Aorta (tissue), 5 donors: ENCODE results near the gene SEMA5B. TPM values are rescaled to one million over a fixed set of nuclear protein-coding genes. Genes with fewer than 3 reads are reported as not detected.

Experiments
- ATAC-seq: fragments of 200-7000 bp; cut with Tn5 transposase; one replicate; pipeline ENCODE4 v1.9.1; 2022; ENCODE audit warnings: moderate library complexity; ENCODE audit not compliant: low FRiP score
- DNase-seq, 2 donors: peaks; one replicate each; pipeline ENCODE4 v3.0.0-alpha.2; 2020
- H3K27ac ChIP-seq, 2 donors: one replicate each; pipeline ENCODE4 v1.5.1; 2013; ENCODE audit warnings: low read length in 2 of 2, mild to moderate bottlenecking in 2 of 2, moderate library complexity in 2 of 2, control low read depth in 1 of 2, inconsistent platforms in 1 of 2, low read depth in 1 of 2
- H3K27me3 ChIP-seq, 2 donors: one replicate each; pipeline ENCODE4 v1.6.1; 2013; ENCODE audit warnings: control low read depth in 1 of 2, low read length in 1 of 2, mild to moderate bottlenecking in 1 of 2, moderate library complexity in 1 of 2; ENCODE audit not compliant: insufficient read depth in 2 of 2, control insufficient read depth in 1 of 2
- H3K36me3 ChIP-seq, 2 donors: one replicate each; pipeline ENCODE4 v1.6.1; 2013; ENCODE audit warnings: control low read depth in 1 of 2, low read length in 1 of 2, mild to moderate bottlenecking in 1 of 2; ENCODE audit not compliant: insufficient read depth in 2 of 2, control insufficient read depth in 1 of 2
- H3K4me1 ChIP-seq, 2 donors: one replicate each; pipeline ENCODE4 v1.6.1; 2013; ENCODE audit warnings: low read length in 2 of 2, control low read depth in 1 of 2, mild to moderate bottlenecking in 1 of 2, moderate library complexity in 1 of 2; ENCODE audit not compliant: insufficient read depth in 2 of 2, control insufficient read depth in 1 of 2
- H3K4me3 ChIP-seq, 2 donors: one replicate each; pipeline ENCODE4 v1.5.1; 2013; ENCODE audit warnings: low read length in 2 of 2, control low read depth in 1 of 2, mild to moderate bottlenecking in 1 of 2
- H3K9me3 ChIP-seq: one replicate; pipeline ENCODE4 v1.6.1; 2013; ENCODE audit warnings: mild to moderate bottlenecking, low read length; ENCODE audit not compliant: control insufficient read depth
- WGBS, 2 donors: extraction: QIAGEN DNeasy Blood & Tissue Kit; methylation state at CpG; one replicate each; pipeline ENCODE4 v1.1.7; 2013; 5-methylcytosine and 5-hydroxymethylcytosine counted together
- intact Hi-C, 2 donors: fragments of 100-400 bp; cut with DNase I; formaldehyde crosslinking; loops; one replicate each; pipeline versions ENCODE4 v1.14.2 to v1.15.0; 2022
- polyA plus RNA-seq, 2 donors: library from polyadenylated mRNA; stranded (reverse); fragments of 200-250 nt; gene quantifications; one replicate each; pipeline ENCODE4 v1.2.3, GENCODE V29; 2013
- total RNA-seq, 2 donors: library from RNA; stranded (reverse); fragmentation: NEBNext Ultra II Directional; extraction: Animal tissue kit (Norgen Biotek cat#: 25700); gene quantifications; one replicate each; pipeline ENCODE4 v1.2.1, GENCODE V29; 2021
- donor health status: healthy with polysubstance abuse.
- donor health status: Bipolar disorder and iron deficiency.
- donor health status: DM: no; HTN: no; CAD: no.
- donor health status: DM: no; HTN: no; CAD: no.
- donor health status: DM: yes; HTN: yes; CAD: no.

SEMA5B gene
- total and polyA plus RNA-seq, 4 donors: under 0.01 to 4.9 (median 0.92) TPM

DNA sequence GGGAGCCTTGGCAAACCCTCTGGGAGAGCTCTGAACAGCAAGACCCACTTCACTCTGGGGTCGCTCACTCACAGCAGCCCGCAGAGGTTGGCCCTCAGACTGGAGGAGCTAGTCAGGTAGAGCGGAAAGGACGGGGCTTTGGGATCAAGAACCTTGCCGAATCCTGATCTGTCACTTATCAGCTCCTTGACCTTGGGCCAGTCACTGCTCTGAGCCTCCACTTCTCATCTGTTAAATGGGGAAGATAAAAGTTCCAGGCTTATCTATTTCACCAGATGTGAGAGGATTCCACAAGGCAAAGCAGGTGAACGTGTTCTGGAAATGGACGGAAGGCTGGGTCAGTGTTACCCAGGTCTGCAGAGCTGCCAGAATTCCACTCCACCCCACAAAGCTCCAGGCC is 29.4 kb downstream of the SEMA5B start:
- ATAC-seq (no peak), DNase-seq (no peak)
- peaks cover 0 to 2% of the 10 kb centered on the region in 2 donors for H3K4me1 ChIP-seq
- WGBS, 2 donors: 93 to 97% methylated on average over 7 of the region's 7 CpGs
- no peak overlapping the region for H3K27ac ChIP-seq
- H3K27me3 ChIP-seq: no peaks in the 10 kb centered on the region
- H3K9me3 ChIP-seq: no peaks in the 10 kb centered on the region
- H3K36me3 ChIP-seq: no peaks in the 10 kb centered on the region
- intact Hi-C loops: no loop called here
- H3K4me3 ChIP-seq: no peak overlapping the region

DNA sequence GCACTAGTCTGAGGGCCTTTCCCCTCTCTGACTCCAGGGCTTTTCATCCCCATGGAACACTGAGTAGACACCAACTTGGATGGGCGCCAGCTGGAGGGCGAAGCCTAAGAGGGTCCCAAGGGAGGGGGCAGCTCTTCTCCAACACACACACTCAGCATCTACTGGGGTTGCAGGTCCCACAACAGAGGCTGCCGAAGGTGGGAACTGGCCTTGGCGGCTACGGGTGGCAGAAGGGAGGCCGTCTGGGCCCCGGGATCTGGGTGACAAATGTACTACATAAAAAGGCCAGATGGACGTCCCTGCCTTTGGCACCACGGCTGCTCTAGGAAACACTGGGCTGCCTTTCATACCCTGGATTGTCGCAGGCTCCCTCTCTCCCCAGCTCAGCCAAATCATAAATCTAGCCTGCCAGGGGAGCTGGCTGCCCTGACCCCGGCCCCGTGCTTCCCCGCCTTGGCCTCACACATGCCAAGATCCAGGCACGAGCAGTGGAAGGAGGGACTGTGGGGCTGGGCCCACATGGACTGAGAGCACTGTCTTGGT is 31.5 kb downstream of the SEMA5B start:
- intact Hi-C loops: no loop called here
- Histone ChIP-seq H3K36me3 (no peaks in the 10 kb centered on the region), H3K4me1 (peaks cover 0 to 2% of the 10 kb centered on the region in 2 donors), H3K9me3 (no peaks in the 10 kb centered on the region), H3K4me3 (no peak overlapping the region), H3K27ac (peak overlapping the region in 1 of 2 donors; percentile 34), H3K27me3 (no peaks in the 10 kb centered on the region)
- DNase-seq: peak; percentile 60 to 81
- 2 to 9% methylated on average over 14 of the region's 14 CpGs for WGBS, 2 donors
- ATAC-seq: peak; percentile 80

DNA sequence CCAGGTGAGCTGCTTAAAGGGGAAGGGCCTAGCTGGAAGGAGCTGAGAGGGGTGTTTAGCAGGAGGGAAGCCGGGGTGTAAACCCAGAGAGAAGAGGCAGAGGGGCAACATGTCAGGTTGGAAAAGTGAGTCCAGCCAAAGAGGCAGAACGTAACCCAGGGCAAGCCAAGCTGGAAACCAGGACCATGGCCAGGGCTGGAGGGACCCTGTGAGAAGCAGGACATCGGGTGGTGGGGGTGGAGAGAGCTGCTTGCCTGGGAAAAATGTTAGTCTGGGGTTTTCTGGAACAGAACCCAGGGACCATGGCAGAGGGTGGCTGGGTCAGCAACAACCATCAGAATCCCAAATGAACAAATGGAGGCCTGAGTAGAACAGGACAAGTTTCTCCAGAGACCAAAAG is 32.6 kb downstream of the SEMA5B start:
- no peaks in the 10 kb centered on the region for H3K36me3 ChIP-seq
- WGBS, 2 donors: 65 to 69% methylated on average over 3 of the region's 3 CpGs
- H3K9me3 ChIP-seq: no peaks in the 10 kb centered on the region
- intact Hi-C loops: no loop called here
- no peak for ATAC-seq
- no peak for DNase-seq
- H3K4me1 ChIP-seq: peaks cover 0 to 2% of the 10 kb centered on the region in 2 donors
- H3K27me3 ChIP-seq: no peaks in the 10 kb centered on the region
- H3K4me3 ChIP-seq: no peak overlapping the region
- H3K27ac ChIP-seq: no peak overlapping the region

DNA sequence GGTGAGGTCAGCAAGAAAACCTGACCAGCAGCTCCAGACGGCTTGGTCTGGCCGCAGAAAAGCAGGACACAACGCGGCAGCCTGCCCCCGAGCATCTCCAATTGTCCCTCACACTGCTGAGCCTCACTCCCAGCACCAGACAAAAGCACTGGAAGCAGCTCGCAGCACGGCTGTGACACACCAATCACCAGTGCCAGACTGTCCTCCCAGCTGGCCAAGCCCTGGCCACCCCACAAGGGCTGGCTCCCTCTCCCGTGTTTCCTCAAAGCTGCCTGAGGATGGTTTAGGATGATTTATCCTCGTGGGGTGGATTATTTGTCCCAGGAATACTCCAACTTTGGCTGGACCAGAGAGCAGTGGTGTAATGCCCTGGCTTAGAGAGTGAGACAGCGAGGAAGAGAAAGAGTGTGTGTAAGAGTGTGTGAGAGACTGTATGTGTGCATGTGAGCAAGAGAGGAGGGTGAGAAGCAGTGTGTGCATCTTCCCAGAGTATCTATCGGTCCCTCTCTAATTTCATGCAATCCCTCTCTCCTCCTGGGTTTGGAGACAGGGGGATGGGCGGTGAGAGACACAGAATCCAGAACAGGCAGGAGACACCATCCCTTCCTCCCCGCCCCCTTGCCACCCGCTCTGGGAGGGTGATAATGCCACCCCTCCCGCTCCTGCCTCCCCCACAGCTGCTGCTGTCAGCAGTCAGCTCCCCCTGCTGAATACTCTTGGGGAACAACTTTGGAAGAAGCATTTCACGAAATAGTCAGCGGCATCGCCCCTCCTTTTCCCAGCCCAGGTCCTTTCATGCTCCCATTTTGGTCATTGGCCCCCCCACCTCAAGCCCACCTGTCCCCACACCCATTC is 34.2 kb downstream of the SEMA5B start:
- DNase-seq (peak in 1 of 2 donors; percentile 84), ATAC-seq (peak; percentile 63)
- intact Hi-C loops: no loop called here
- peaks cover 0 to 2% of the 10 kb centered on the region in 2 donors for H3K4me1 ChIP-seq
- no peak overlapping the region for H3K4me3 ChIP-seq
- H3K27ac ChIP-seq: no peak overlapping the region
- no peaks in the 10 kb centered on the region for H3K36me3 ChIP-seq
- 41 to 48% methylated on average over 18 of the region's 18 CpGs for WGBS, 2 donors
- H3K27me3 ChIP-seq: no peaks in the 10 kb centered on the region
- H3K9me3 ChIP-seq: no peaks in the 10 kb centered on the region

DNA sequence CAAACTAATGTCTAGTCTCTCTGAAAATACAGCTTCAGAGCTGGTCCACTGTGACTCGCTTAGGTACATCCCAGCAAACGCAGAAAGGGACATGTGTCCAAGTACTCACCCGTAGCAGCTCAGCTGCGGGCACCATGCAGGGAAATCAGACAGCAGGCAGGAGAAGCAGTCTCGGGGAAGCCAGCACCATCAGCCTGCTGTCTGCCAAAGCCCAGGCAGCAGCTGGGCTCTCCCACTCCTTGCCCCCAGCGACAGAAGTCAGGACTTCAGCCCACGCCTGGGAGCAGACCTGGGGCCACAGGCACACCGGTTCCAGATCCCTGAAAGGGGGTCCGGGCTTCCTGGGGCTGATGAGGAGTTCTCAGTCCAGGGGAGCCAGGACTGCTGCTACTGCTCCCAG is 34.9 kb downstream of the SEMA5B start:
- Histone ChIP-seq H3K27ac (no peak overlapping the region), H3K9me3 (no peaks in the 10 kb centered on the region), H3K4me1 (peaks cover 0 to 2% of the 10 kb centered on the region in 2 donors), H3K36me3 (no peaks in the 10 kb centered on the region), H3K4me3 (no peak overlapping the region), H3K27me3 (no peaks in the 10 kb centered on the region)
- intact Hi-C loops: no loop called here
- no peak for DNase-seq
- 20 to 21% methylated on average over 9 of the region's 9 CpGs for WGBS, 2 donors
- no peak for ATAC-seq

DNA sequence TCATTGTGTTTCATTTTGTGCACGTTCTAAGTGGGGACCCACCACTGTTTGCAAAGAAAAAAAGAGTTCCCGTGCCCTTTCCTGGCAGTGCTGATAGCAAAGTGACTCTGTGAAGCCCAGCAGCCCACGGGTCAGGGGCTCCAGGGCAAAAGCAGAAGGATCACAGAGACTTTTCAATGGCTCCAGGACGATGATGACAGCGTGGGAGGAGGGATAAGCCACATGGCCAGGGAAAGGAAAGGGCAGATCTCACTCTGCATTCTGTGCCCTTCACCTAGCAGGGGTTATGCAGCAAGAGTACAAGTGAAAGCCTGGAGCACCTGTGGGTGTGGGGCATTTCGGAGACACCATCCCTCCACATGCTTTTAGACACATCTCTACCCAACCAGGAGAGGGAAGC is 35.4 kb downstream of the SEMA5B start:
- Histone ChIP-seq H3K27ac (no peak overlapping the region), H3K4me1 (peaks cover 0 to 2% of the 10 kb centered on the region in 2 donors), H3K36me3 (no peaks in the 10 kb centered on the region), H3K9me3 (no peaks in the 10 kb centered on the region), H3K27me3 (no peaks in the 10 kb centered on the region), H3K4me3 (no peak overlapping the region)
- intact Hi-C loops: no loop called here
- ATAC-seq: no peak
- 73 to 77% methylated on average over 6 of the region's 6 CpGs for WGBS, 2 donors
- no peak for DNase-seq

DNA sequence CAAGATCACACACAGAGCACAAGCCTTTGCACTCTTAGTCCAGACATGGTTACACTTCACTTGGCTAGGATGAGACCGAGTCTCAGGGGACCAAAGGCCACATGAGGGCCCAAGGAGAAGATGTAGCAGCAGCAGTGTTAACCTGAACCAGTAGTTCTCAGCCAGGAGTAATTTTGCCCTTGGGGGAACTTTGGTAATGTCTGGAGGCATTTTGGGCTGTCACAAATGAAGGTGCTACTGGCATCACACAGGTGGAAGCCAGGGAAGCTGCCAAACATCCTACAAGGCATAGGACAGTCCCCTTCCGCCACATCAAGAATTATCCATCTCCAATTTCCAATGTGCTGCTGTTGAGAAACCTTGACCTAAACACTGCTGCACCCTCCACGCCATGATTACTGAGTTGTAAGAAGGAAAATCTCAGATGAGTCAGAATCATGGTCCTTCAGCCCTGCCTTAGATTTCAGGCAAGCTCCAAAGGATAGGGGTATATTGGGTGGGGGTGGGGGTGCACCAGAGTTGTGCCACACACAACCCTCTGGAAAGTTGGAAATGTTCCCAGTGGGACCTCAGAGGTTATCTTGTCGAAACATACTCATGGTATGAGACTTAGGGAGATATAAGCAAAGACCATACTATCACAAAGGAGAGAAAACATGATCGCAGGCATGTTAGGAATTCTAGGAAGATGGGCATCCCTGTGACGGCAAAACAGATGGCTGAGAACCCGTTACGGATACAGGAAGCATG is 36.2 kb downstream of the SEMA5B start:
- ATAC-seq: no peak
- Histone ChIP-seq H3K27ac (no peak overlapping the region), H3K27me3 (no peaks in the 10 kb centered on the region), H3K36me3 (no peaks in the 10 kb centered on the region), H3K9me3 (no peaks in the 10 kb centered on the region), H3K4me1 (peaks cover 0 to 2% of the 10 kb centered on the region in 2 donors), H3K4me3 (no peak overlapping the region)
- intact Hi-C loops: no loop called here
- no peak for DNase-seq
- 89 to 94% methylated on average over 8 of the region's 8 CpGs for WGBS, 2 donors

DNA sequence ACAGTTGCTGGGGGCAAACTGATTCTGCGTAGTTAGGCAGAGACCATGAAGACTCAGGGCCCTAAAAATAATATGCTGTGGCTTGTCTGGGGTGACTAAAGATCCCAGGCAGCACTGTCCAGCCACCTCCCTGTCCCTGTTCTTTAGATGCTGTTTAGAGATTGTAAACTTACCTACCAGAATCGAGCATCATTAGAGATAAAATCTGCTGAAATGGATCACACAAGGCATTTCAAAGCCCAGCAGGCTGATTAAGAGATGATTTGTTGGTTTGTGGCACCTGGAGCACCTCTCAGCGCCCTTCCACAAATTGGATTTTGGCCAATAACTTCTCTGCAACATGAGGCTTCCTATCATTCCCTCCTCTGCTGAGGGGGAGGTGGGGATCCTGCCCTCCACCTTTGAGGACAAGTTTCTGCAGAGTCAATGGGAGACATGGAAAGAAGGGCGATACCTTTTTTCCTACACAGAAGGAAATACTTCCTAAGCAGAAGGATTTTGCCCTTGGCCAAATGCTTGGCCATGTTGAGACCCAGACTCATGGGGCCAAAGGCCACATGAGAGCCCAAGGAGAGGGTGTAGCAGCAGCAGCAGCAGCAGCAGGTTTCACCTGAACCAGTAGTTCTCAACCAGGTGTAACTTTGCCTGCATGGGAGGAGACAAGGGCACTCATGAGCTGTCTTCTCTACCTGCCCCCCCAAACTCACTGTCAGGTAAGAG is 37.5 kb downstream of the SEMA5B start:
- intact Hi-C loops: no loop called here
- 92 to 95% methylated on average over 4 of the region's 4 CpGs for WGBS, 2 donors
- no peak for ATAC-seq
- Histone ChIP-seq H3K27me3 (no peaks in the 10 kb centered on the region), H3K4me1 (no peaks in the 10 kb centered on the region), H3K4me3 (no peak overlapping the region), H3K27ac (no peak overlapping the region), H3K36me3 (no peaks in the 10 kb centered on the region), H3K9me3 (no peaks in the 10 kb centered on the region)
- no peak for DNase-seq
